Measurements from ENCODE around the gene NDUFAF8. TPM values are rescaled to one million over a fixed set of nuclear protein-coding genes. Genes with fewer than 3 reads are reported as not detected.

The NDUFAF8 gene
- total RNA-seq, 1 experiment from 2014 or later: 102 TPM

DNA sequence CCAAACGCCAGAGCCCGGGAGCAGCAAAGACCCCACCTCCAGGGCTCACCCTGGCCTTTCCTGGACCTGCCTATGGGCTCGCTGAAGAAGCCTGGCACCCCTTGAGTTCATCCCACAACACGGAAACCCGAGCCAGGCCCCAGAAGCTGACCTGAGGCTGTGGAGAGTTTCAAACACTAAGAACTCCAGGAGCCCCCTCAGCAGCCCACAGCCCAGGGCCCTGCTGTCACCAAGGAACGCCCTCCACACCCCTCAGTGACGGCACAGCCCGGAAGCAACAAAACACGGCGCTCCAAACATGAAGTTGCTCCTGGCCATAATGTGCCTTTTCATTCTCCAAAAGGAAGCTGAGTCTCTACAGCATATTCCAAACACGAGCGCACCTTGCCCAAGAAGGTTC is 46.8 kb downstream of the NDUFAF8 start:
- no peaks in the 10 kb centered on the region for H3K4me1 ChIP-seq (ENCODE audit: control insufficient read depth in 1 of 2, insufficient read depth in 2 of 2, low read length in 2 of 2)
- no peak overlapping the region for H3K9ac ChIP-seq (ENCODE audit: low read length)
- H3K27ac ChIP-seq (ENCODE audit: low read depth, low read length): 0 out of 2 replicates have a peak overlapping the region, but pooled peaks have one; percentile 6
- ATAC-seq (no peak), DNase-seq (ENCODE audit: low read depth, low spot score) (no peak)
- no peaks in the 10 kb centered on the region for H3K9me2 ChIP-seq (ENCODE audit: insufficient read depth)
- BruUV-seq (replicated peaks): no TSS peak
- ChIA-PET RAD21 (ENCODE audit: low non-redundant PET in 1 of 2, low total read pairs in 2 of 2, uncharacterized antibody in 2 of 2, unreplicated experiment in 2 of 2) (no interaction called here), POLR2A (no interaction called here), CTCF (no interaction called here)
- H3K4me2 ChIP-seq (ENCODE audit: low read length): no peak overlapping the region
- no peaks in the 10 kb centered on the region for H3K27me3 ChIP-seq (ENCODE audit: insufficient read depth, low read length)
- intact Hi-C loops (cut with micrococcal nuclease): no loop called here
- H3K79me2 ChIP-seq (ENCODE audit: insufficient read depth, low read length): peaks cover 64% of the 10 kb centered on the region
- no peak overlapping the region for H2AFZ ChIP-seq (ENCODE audit: low read depth, low read length, poor library complexity, severe bottlenecking)
- H3K36me3 ChIP-seq (ENCODE audit: control insufficient read depth in 1 of 2, insufficient read depth in 2 of 2, low read length in 2 of 2): peaks cover 33 to 40% of the 10 kb centered on the region in 2 experiments; a peak in 3 of 4 replicates
- H3K9me3 ChIP-seq (ENCODE audit: control insufficient read depth in 1 of 2, insufficient read depth in 1 of 2, low read depth in 1 of 2, low read length in 2 of 2): no peaks in the 10 kb centered on the region
- no peaks in the 10 kb centered on the region for H4K20me1 ChIP-seq (ENCODE audit: insufficient read depth)
- H3K4me3 ChIP-seq (replicated peaks in 1 of 2; ENCODE audit: low read depth in 1 of 2, low read length in 2 of 2): no peak overlapping the region
- TF ChIP-seq EZH2phosphoT487 (IDR thresholded peaks at IDR 0.05; ENCODE audit: borderline replicate concordance): no peak
- TF ChIP-seq, protein P1, sequence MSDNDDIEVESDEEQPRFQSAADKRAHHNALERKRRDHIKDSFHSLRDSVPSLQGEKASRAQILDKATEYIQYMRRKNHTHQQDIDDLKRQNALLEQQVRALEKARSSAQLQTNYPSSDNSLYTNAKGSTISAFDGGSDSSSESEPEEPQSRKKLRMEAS (IDR thresholded peaks at IDR 0.05): no peak
- TF ChIP-seq ZBTB33 (IDR thresholded peaks at IDR 0.05; ENCODE audit: extremely low read depth, insufficient replicate concordance, low read length): no peak
- TF ChIP-seq ELF1 (IDR thresholded peaks at IDR 0.05; ENCODE audit: borderline replicate concordance, low read depth): no peak
- TF ChIP-seq POLR2AphosphoS5 (IDR thresholded peaks at IDR 0.05; ENCODE audit: low read depth, low read length): no peak

DNA sequence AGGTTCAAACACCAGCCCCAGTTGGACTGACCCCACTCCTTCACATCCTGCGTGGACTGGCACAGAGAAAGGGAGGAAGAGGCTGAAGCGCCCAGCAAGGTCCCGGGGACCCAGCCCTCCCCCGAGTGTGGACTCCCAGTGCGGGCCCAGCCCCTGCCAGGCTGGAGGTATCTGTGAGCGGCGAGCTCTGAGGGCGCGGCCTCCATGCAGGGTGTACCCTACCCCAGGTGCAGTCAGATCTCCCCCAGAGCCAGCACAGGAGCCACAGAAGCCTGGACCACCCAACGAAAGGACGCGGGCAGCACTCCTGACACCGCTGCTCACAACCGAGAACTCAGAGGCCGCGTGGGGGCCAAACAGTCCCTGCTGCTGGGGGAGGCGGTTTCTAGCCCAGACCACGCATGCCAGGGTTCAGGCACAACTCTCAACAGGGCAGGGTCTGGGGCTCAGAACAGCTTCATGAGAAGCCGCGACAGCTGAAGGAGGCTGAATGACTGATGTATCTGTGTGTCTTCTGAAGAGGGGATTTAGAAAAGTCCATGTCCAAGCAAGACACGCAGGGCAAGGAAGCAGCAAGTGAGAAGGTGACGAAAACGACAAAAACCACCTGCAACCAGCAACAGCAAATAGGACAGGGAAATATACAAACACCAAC is 47.5 kb downstream of the NDUFAF8 start:
- Histone ChIP-seq H4K20me1 (ENCODE audit: insufficient read depth) (peaks cover 2% of the 10 kb centered on the region; the same call in 1 of the 2 replicates), H2AFZ (ENCODE audit: low read depth, low read length, poor library complexity, severe bottlenecking) (no peak overlapping the region), H3K9me3 (ENCODE audit: control insufficient read depth in 1 of 2, insufficient read depth in 1 of 2, low read depth in 1 of 2, low read length in 2 of 2) (no peaks in the 10 kb centered on the region), H3K9me2 (ENCODE audit: insufficient read depth) (no peaks in the 10 kb centered on the region), H3K36me3 (ENCODE audit: control insufficient read depth in 1 of 2, insufficient read depth in 2 of 2, low read length in 2 of 2) (peaks cover 33 to 38% of the 10 kb centered on the region in 2 experiments; a peak in 3 of 4 replicates), H3K9ac (ENCODE audit: low read length) (no peak overlapping the region), H3K4me3 (replicated peaks in 1 of 2; ENCODE audit: low read depth in 1 of 2, low read length in 2 of 2) (no peak overlapping the region), H3K79me2 (ENCODE audit: insufficient read depth, low read length) (peaks cover 71% of the 10 kb centered on the region), H3K4me1 (ENCODE audit: control insufficient read depth in 1 of 2, insufficient read depth in 2 of 2, low read length in 2 of 2) (peaks cover 0 to 3% of the 10 kb centered on the region in 2 experiments; a peak in 2 of 4 replicates), H3K27ac (ENCODE audit: low read depth, low read length) (no peak overlapping the region; the same call in 1 of the 2 replicates), H3K4me2 (ENCODE audit: low read length) (no peak overlapping the region), H3K27me3 (ENCODE audit: insufficient read depth, low read length) (no peaks in the 10 kb centered on the region)
- RAD21 ChIA-PET (ENCODE audit: low non-redundant PET in 1 of 2, low total read pairs in 2 of 2, uncharacterized antibody in 2 of 2, unreplicated experiment in 2 of 2): no interaction called here
- TF ChIP-seq EZH2 (IDR thresholded peaks at IDR 0.05) (no peak), TCF7L2 (IDR thresholded peaks at IDR 0.05; ENCODE audit: borderline replicate concordance, extremely low read depth, insufficient read depth, insufficient read length) (no peak)
- no peak for ATAC-seq
- DNase-seq (ENCODE audit: low read depth, low spot score): no peak
- POLR2A ChIA-PET: no interaction called here
- no TSS peak for BruUV-seq (replicated peaks)
- intact Hi-C loops (cut with micrococcal nuclease): no loop called here
- CTCF ChIA-PET: no interaction called here

Measured in HCT116 (cell line).